Stromal cell of bone marrow (primary cell): ENCODE data around the gene SHANK3.
A peak's percentile ranks its signal among the peaks of the same experiment; 100 is the strongest.

ENCODE experiments used
- DNase-seq: peaks from one replicate; pipeline ENCODE4 v3.0.0-alpha.2; 2012; ENCODE audit warnings: low read depth

The SHANK3 gene

GRCh38 chr22:50678651-50679521 is 6.3 kb downstream of the SHANK3 start:
- no peak for DNase-seq

- no peak for DNase-seq
Observed at GRCh38 chr22:50683086-50683993, 10.7 kb downstream of the SHANK3 start.

GRCh38 chr22:50683994-50684371 is 11.4 kb downstream of the SHANK3 start:
- no peak for DNase-seq

GRCh38 chr22:50684501-50684900 is 11.9 kb downstream of the SHANK3 start:
- DNase-seq, result no peak

GRCh38 chr22:50684986-50685385 is 12.4 kb downstream of the SHANK3 start:
- DNase-seq, result no peak

- DNase-seq, result no peak
Observed at GRCh38 chr22:50686794-50687193, 14.2 kb downstream of the SHANK3 start.

GRCh38 chr22:50687829-50688228 is 15.2 kb downstream of the SHANK3 start:
- no peak for DNase-seq

- no peak for DNase-seq
Observed at GRCh38 chr22:50688448-50688847, 15.8 kb downstream of the SHANK3 start.

- peak; percentile 29 for DNase-seq
Observed at GRCh38 chr22:50691521-50691920, 18.9 kb downstream of the SHANK3 start.

- DNase-seq, result no peak
Observed at GRCh38 chr22:50693462-50693861, 20.8 kb downstream of the SHANK3 start.

- no peak for DNase-seq
Observed at GRCh38 chr22:50694099-50694605, 21.5 kb downstream of the SHANK3 start.

GRCh38 chr22:50694766-50695420 is 22.3 kb downstream of the SHANK3 start:
- no peak for DNase-seq

- DNase-seq, result no peak
Observed at GRCh38 chr22:50695421-50696250, 23.0 kb downstream of the SHANK3 start.

- DNase-seq, result no peak
Observed at GRCh38 chr22:50696251-50696798, 23.7 kb downstream of the SHANK3 start.

- peak; percentile 7 for DNase-seq
Observed at GRCh38 chr22:50696799-50697561, 24.4 kb downstream of the SHANK3 start.

GRCh38 chr22:50697667-50698506 is 25.3 kb downstream of the SHANK3 start:
- no peak for DNase-seq

GRCh38 chr22:50698546-50698945 is 25.9 kb downstream of the SHANK3 start:
- no peak for DNase-seq

- no peak for DNase-seq
Observed at GRCh38 chr22:50699001-50699755, 26.6 kb downstream of the SHANK3 start.
